HEK293 (cell line): ENCODE measurements around the gene XNDC1N.

Source experiments
- CTCF ChIA-PET: fragments of 350-600 bp; formaldehyde crosslinking; extraction: SDS; loops from one replicate; lab custom pipeline; 2021; ENCODE audit warnings: antibody characterized with exemption; lab: Yijun Ruan, JAX
- POLR2A ChIA-PET: fragments of 300-600 bp; formaldehyde crosslinking; extraction: SDS; loops from one replicate; lab custom pipeline; 2020; ENCODE audit warnings: antibody characterized with exemption, inconsistent platforms; lab: Yijun Ruan, JAX
- H3K27ac ChIP-seq: fragments of 200-500 bp; sonication (Bioruptor generic); 2 replicates; pipeline ENCODE4 v1.5.1; 2014; ENCODE audit warnings: low read depth, low read length, control low read depth, inconsistent platforms; ENCODE audit errors: extremely low read depth
- H3K36me3 ChIP-seq, 2 experiments: fragments of 200-500 bp in 1 of 2; sonication (Bioruptor generic) in 1 of 2; 1 replicate in 1 of 2; 2 replicates in 1 of 2; pipeline ENCODE4 v1.5.1; 2014 to 2017; ENCODE audit warnings: inconsistent platforms in 2 of 2, low read length in 2 of 2; ENCODE audit not compliant: control insufficient read depth in 2 of 2, insufficient read depth in 1 of 2
- H3K4me1 ChIP-seq: fragments of 200-500 bp; sonication (Bioruptor generic); 2 replicates; pipeline ENCODE4 v1.5.1; 2014; ENCODE audit warnings: mild to moderate bottlenecking, low read length, inconsistent platforms; ENCODE audit not compliant: control insufficient read depth, insufficient read depth
- H3K4me3 ChIP-seq: 2 replicates; pipeline ENCODE4 v1.5.1; 2011; ENCODE audit warnings: low read depth, mild to moderate bottlenecking, control low read depth, low read length, moderate library complexity
- H3K9me3 ChIP-seq: fragments of 200-500 bp; sonication (Bioruptor generic); 2 replicates; pipeline ENCODE4 v1.5.1; 2014; ENCODE audit warnings: low read depth, low read length, inconsistent platforms; ENCODE audit not compliant: control insufficient read depth, insufficient read depth
- KLF8 ChIP-seq: fragments of 450-650 bp; formaldehyde crosslinking; IDR thresholded peaks from 2 replicates; pipeline ENCODE4 v1.5.1; 2016; ENCODE audit warnings: missing biosample characterization, missing genetic modification characterization
- SP2 ChIP-seq: fragments of 450-650 bp; formaldehyde crosslinking; IDR thresholded peaks from 2 replicates; pipeline ENCODE4 v1.5.1; 2016; ENCODE audit warnings: missing biosample characterization, missing genetic modification characterization
- TCF7L2 ChIP-seq: IDR thresholded peaks from 2 replicates; pipeline ENCODE4 v1.6.1; 2011; ENCODE audit warnings: low read depth, mild to moderate bottlenecking, inconsistent platforms, low read length, moderate library complexity, borderline replicate concordance
- ZBTB48 ChIP-seq: fragments of 450-650 bp; formaldehyde crosslinking; IDR thresholded peaks from 2 replicates; pipeline ENCODE4 v1.5.1; 2016; ENCODE audit warnings: missing biosample characterization, missing genetic modification characterization
- ZFP37 ChIP-seq: fragments of 450-650 bp; formaldehyde crosslinking; IDR thresholded peaks from 2 replicates; pipeline ENCODE4 v1.5.1; 2016; ENCODE audit warnings: missing biosample characterization, missing genetic modification characterization
- ZFP69B ChIP-seq: fragments of 450-650 bp; formaldehyde crosslinking; IDR thresholded peaks from 2 replicates; pipeline ENCODE4 v1.5.1; 2016; ENCODE audit warnings: missing biosample characterization, missing genetic modification characterization
- ZNF223 ChIP-seq: fragments of 450-650 bp; formaldehyde crosslinking; IDR thresholded peaks from 2 replicates; pipeline ENCODE4 v1.5.1; 2016; ENCODE audit warnings: missing biosample characterization, missing genetic modification characterization
- ZNF404 ChIP-seq: fragments of 450-650 bp; formaldehyde crosslinking; IDR thresholded peaks from 2 replicates; pipeline ENCODE4 v1.5.1; 2017; ENCODE audit warnings: missing biosample characterization, missing genetic modification characterization
- ZNF426 ChIP-seq: fragments of 450-650 bp; formaldehyde crosslinking; IDR thresholded peaks from 2 replicates; pipeline ENCODE4 v1.5.1; 2017; ENCODE audit warnings: missing biosample characterization, missing genetic modification characterization, mild to moderate bottlenecking, inconsistent platforms, moderate library complexity
- ZNF560 ChIP-seq: fragments of 450-650 bp; formaldehyde crosslinking; IDR thresholded peaks from 2 replicates; pipeline ENCODE4 v1.5.1; 2017; ENCODE audit warnings: missing biosample characterization, missing genetic modification characterization, borderline replicate concordance
- ZNF610 ChIP-seq: fragments of 450-650 bp; formaldehyde crosslinking; IDR thresholded peaks from 2 replicates; pipeline ENCODE4 v1.5.1; 2016; ENCODE audit warnings: missing biosample characterization, missing genetic modification characterization, borderline replicate concordance
- ZNF791 ChIP-seq: fragments of 450-650 bp; formaldehyde crosslinking; IDR thresholded peaks from 2 replicates; pipeline ENCODE4 v1.5.1; 2016; ENCODE audit warnings: missing biosample characterization, missing genetic modification characterization
- TF ChIP-seq, protein P1 (sequence below): fragments of 450-650 bp; formaldehyde crosslinking; IDR thresholded peaks from 2 replicates; pipeline ENCODE4 v1.5.1; 2016; ENCODE audit warnings: missing biosample characterization, missing genetic modification characterization

The XNDC1N gene

DNA sequence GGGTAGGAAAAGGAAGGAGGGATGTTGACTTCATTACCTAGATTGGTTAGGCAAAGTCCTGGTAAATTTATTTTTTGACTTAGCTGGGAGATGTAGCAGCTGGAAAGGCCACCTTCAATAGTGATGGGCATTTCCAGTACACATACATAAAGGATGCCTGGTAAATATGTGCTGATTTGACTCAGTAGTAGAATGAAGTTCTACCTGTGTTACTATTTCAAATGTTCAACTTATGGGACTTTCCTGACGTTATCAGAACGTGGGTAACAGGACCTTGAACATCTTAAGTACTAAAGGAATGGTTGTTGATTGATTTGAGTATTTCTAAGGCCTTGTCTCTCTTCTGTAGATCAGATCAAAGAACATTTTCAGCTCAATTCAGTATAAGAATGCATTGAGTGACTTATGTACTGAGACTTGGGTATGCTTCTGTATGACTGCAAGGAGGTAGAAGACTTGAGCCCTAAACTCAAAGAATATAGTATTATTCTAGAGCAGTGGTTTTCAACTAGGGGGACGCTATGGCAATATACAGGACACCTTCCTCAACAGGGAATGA, 27.6 kb upstream of the XNDC1N start:
- TF ChIP-seq ZNF223 (tag by site-specific recombination) (no peak), ZNF610 (tag by site-specific recombination) (no peak), ZFP37 (tag by site-specific recombination) (no peak)
- TF ChIP-seq, protein P1, sequence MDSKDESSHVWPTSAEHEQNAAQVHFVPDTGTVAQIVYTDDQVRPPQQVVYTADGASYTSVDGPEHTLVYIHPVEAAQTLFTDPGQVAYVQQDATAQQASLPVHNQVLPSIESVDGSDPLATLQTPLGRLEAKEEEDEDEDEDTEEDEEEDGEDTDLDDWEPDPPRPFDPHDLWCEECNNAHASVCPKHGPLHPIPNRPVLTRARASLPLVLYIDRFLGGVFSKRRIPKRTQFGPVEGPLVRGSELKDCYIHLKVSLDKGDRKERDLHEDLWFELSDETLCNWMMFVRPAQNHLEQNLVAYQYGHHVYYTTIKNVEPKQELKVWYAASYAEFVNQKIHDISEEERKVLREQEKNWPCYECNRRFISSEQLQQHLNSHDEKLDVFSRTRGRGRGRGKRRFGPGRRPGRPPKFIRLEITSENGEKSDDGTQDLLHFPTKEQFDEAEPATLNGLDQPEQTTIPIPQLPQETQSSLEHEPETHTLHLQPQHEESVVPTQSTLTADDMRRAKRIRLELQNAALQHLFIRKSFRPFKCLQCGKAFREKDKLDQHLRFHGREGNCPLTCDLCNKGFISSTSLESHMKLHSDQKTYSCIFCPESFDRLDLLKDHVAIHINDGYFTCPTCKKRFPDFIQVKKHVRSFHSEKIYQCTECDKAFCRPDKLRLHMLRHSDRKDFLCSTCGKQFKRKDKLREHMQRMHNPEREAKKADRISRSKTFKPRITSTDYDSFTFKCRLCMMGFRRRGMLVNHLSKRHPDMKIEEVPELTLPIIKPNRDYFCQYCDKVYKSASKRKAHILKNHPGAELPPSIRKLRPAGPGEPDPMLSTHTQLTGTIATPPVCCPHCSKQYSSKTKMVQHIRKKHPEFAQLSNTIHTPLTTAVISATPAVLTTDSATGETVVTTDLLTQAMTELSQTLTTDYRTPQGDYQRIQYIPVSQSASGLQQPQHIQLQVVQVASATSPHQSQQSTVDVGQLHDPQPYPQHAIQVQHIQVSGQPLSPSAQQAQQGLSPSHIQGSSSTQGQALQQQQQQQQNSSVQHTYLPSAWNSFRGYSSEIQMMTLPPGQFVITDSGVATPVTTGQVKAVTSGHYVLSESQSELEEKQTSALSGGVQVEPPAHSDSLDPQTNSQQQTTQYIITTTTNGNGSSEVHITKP (tag by site-specific recombination) = no peak
- no peak overlapping the region for H3K27ac ChIP-seq
- H3K9me3 ChIP-seq = no peaks in the 10 kb centered on the region
- H3K36me3 ChIP-seq = peaks cover 0 to 10% of the 10 kb centered on the region in 2 experiments; a peak in 2 of 3 replicates
- H3K4me1 ChIP-seq = no peaks in the 10 kb centered on the region
- no peak overlapping the region for H3K4me3 ChIP-seq
- CTCF ChIA-PET = interaction anchor here (0.7 to 2.1 kb wide), 5 partner anchors 21 to 1959 kb away, joined by 3 to 12 read pairs (median 3); no protein-coding TSS in a partner anchor
- POLR2A ChIA-PET = no interaction called here

DNA sequence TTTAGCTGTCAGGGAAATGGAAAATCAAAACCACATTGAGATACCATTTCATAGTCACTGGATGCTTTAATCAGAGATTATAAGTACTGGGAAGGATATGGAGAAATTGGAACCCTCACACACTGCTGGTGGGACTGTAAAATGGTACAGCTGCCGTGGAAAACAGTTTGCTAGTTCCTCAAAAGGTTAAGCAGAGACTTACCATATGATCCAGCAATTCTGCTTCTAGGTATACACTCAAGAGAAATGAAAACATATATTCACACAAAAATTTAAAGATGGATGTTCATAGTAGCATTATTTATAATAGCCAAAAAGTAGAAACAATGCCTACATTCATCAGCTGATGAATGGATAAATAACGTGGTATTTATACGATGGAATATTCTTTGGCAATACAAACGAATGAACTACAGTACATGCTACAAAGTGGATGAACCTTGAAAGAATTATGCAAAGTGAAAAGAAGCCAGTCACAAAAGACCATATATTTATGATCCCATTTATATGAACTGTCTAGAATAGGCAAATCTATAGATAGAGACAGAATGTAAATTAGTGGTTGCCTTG, 23.4 kb upstream of the XNDC1N start:
- H3K4me3 ChIP-seq = no peak overlapping the region
- H3K9me3 ChIP-seq = no peaks in the 10 kb centered on the region
- POLR2A ChIA-PET = no interaction called here
- no peak overlapping the region for H3K27ac ChIP-seq
- 0 out of 2 replicates have a peak, but pooled peaks cover 4% of the 10 kb centered on the region for H3K4me1 ChIP-seq
- CTCF ChIA-PET = interaction anchor here (0.6 kb wide), 1 partner anchor 24 kb away, joined by 4 read pairs; no protein-coding TSS in a partner anchor
- TF ChIP-seq, protein P1 (tag by site-specific recombination) = no peak
- TF ChIP-seq ZFP69B (tag by site-specific recombination) (no peak), ZNF791 (no peak), KLF8 (tag by site-specific recombination) (no peak), ZNF560 (tag by site-specific recombination) (no peak), ZNF404 (tag by site-specific recombination) (no peak), ZNF426 (tag by site-specific recombination) (no peak), ZBTB48 (tag by site-specific recombination) (no peak), TCF7L2 (no peak), SP2 (tag by site-specific recombination) (no peak)
- H3K36me3 ChIP-seq = no peaks in the 10 kb centered on the region
